Astrocyte of the spinal cord (primary cell): ENCODE data around the gene FCRL5.

Source experiments
- DNase-seq: peaks from one replicate; pipeline ENCODE4 v3.0.0; 2011; ENCODE audit warnings: low read depth, low spot score
- H3K4me3 ChIP-seq: 2 replicates; pipeline ENCODE4 v1.5.1; 2011; ENCODE audit warnings: low read depth, mild to moderate bottlenecking, low read length, moderate library complexity
- CTCF ChIP-seq: IDR thresholded peaks from 2 replicates; pipeline ENCODE4 v1.5.1; 2012; ENCODE audit warnings: low read depth, mild to moderate bottlenecking, low read length, inconsistent platforms
- in situ Hi-C: cut with HindIII; loops from 2 replicates; pipeline ENCODE4 v1.10.0; 2017; ENCODE audit warnings: low sequenced_read_pairs

The FCRL5 gene

GRCh38 chr1:157584503-157584902 is 32.2 kb upstream of the FCRL5 start:
- no peak for TF ChIP-seq CTCF
- H3K4me3 ChIP-seq = no peak overlapping the region
- in situ Hi-C loops = no loop called here
- no peak for DNase-seq

GRCh38 chr1:157580828-157581210 is 28.5 kb upstream of the FCRL5 start:
- H3K4me3 ChIP-seq = no peak overlapping the region
- in situ Hi-C loops = no loop called here
- no peak for DNase-seq
- TF ChIP-seq CTCF = no peak

GRCh38 chr1:157580179-157580827 is 28.0 kb upstream of the FCRL5 start:
- in situ Hi-C loops = no loop called here
- peak; percentile 68 for TF ChIP-seq CTCF
- no peak overlapping the region for H3K4me3 ChIP-seq
- peak; percentile 68 for DNase-seq

GRCh38 chr1:157577420-157577819 is 25.1 kb upstream of the FCRL5 start:
- in situ Hi-C loops = no loop called here
- H3K4me3 ChIP-seq = no peak overlapping the region
- DNase-seq = no peak
- no peak for TF ChIP-seq CTCF

GRCh38 chr1:157575744-157576143 is 23.4 kb upstream of the FCRL5 start:
- TF ChIP-seq CTCF = no peak
- no peak overlapping the region for H3K4me3 ChIP-seq
- DNase-seq = no peak
- in situ Hi-C loops = no loop called here

- in situ Hi-C loops = no loop called here
- DNase-seq = no peak
- no peak overlapping the region for H3K4me3 ChIP-seq
- no peak for TF ChIP-seq CTCF
Observed at GRCh38 chr1:157574836-157575235, 22.5 kb upstream of the FCRL5 start.
